ENCODE data around the gene SMU1.

SMU1 gene

DNA sequence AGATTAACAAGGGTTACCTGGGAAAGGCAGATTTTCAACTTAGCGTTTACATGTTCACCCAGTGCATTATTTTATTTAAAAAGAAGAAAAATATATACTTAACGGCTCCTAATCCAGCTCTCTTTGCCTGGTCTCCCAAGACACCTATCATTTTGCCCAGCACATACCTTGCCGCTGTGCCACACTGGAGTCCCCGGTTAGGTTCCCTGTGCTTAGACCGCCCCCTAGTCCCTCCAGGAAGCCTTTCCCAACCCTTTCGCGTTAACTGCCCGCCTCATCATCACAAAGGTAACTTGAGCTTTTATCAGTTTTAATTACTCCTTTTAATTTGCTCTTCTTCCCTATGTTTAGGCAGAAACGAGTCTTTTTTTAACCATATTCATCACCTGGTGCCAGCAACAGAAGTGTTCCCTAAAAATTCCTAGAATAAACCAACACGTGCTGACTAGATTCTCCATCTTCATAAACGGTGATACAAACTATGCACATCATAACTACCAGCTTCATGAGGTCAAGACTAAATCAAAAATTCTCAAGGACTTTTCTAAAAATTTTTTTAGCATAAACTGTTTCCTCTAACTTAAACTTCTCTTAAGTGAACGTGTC lies 31.7 kb downstream of the SMU1 start:
- DNase-seq (ENCODE audit: low read depth) = peak; percentile 24

DNA sequence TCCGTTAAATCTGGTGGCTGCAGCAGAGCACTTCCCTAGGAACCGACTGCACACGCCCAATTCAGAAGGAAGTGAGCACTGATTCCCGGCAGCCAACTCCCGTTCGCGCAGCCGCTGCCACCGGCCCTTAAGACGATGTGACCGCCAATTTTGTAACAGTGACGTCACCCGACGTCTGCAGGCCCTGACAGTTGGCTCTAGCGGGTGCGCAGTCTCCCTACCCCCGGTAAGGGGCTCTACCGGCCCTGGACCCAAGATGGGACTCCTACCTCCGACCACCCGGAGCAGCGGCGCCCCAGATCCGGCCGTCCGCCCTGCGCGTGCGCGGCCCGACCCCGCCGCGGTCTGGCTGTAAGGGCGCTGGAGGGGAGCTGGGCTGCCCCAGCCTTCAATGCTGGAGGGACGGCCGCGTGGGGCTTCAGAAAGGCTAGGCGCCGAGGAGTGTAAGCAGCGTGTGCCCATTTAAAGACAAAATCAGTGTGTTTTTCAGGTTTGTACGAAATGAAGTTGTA lies 32.3 kb downstream of the SMU1 start:
- DNase-seq (ENCODE audit: low read depth) = peak; percentile 89

DNA sequence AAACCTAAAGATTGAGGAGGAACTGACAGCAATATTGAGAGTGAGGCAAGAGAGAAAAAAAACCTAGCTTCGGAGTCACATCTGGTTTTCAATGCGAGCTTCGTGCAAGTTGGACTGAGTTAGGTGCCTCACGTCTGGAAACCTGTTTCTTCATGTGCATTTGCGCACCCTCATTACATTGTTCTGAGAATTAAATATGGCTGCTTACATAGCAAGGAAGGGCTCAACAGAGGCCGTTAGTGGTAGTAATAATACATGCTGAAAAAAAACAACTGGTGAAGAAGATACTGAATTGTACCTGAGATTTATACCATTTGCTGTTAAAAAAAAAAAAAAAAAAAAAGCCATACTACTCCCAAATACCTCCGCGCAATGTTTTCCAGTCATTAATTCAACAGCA lies 32.8 kb downstream of the SMU1 start:
- DNase-seq (ENCODE audit: low read depth) = no peak

DNA sequence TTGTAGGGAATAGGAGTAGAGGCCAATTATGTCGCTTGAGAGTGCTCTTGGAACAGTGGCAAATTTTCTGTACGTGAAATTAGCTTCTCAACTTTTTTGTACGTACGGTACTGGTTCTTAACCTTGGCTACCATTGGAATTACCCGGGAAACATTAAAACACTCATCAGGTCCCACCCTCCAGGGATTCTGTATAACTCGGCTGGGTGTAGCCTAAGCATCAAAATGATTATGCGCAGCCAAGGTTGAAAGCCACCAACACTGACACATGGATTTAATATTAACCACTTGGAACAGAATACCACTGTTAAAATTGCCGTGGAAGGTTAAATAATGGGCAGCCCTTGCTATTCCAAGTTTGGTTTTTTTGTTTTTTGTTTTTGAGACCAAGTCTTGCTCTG lies 34.0 kb downstream of the SMU1 start:
- DNase-seq (ENCODE audit: low read depth) = peak; percentile 46

DNA sequence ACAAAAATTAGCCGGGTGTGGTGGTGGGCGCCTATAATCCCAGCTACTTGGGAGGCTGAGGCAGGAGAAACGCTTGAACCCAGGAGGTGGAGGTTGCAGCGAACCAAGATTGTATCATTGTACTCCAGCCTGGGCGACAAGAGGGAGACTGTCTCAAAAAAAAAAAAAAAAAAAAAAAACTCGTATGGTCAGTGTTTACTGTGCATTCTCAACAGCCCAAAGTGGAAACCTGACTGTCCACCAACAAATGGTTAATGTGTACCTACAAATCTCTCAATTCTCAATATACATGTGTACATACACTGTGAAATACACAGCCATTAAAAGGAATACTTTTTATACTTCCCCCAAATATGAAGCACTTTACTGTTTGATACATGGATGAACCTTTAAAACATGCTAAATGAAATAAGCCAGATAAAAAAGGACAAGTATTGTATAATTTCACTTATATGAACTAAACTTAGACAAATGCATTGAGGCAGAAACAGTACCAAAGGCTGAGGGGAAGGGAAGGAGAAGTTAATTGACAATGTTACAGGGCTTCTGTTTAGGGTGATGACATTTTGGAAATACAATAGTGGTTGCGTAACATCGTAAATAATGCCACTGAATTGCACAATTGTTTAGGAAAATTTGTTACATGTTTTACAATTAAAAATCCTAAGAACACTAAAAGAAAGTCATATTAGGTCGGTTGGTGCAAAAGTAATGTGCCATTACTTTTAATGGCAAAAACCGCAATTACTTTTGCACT lies 34.9 kb downstream of the SMU1 start:
- peak; percentile 79 for DNase-seq (ENCODE audit: low read depth)

GRCh38 chr9:33040792-33041431 lies 35.6 kb downstream of the SMU1 start:
- DNase-seq (ENCODE audit: low read depth) = no peak

DNA sequence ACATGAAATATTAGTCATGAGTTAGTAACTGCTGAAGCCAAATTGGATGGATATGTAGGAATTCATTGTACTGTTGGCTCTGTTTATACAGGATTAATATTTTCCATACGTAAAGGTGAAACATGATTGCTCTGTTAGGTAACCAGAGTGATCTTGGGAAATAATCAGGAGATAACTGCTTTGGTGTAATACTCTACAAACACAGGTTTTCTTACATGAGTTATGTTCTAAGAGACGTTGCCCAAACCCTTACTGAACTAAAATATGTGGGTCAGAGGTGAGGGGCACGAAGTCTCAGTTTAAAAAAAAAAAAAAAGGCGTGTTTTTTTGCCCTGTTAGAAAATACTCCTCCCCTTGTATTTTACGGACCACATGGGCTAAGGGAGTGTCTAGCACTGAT lies 43.6 kb downstream of the SMU1 start:
- no peak for DNase-seq (ENCODE audit: low read depth)

DNA sequence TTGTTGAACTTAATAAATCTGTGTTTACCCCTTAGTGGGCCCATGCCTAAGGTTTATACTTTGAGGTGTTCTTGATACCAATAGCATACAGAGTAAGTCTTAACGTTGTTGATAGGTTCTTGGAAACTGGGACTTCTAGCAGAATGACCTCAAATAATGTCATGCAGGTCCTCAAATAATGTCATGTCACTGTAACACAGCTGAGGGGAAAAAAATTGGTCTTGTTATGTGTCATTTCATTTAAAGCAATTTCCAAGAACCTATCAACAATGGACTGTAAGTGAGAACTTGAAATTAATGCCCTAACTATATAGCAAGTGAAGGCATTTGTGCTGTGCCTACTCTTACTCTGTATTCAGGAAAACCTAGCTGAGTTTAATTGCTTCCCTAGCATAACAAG lies 44.2 kb downstream of the SMU1 start:
- no peak for DNase-seq (ENCODE audit: low read depth)

DNA sequence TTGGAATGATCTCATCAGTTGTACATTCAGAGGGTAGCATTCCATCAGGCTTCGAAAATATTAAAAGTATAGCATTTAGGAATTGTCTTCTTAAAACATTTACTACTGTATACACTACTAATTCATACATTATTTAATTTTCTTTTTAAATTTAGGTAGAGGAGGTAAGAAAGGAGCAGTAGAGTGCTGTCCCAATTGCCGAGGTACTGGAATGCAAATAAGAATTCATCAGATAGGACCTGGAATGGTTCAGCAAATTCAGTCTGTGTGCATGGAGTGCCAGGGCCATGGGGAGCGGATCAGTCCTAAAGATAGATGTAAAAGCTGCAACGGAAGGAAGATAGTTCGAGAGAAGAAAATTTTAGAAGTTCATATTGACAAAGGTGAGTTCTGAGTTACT lies 46.2 kb downstream of the SMU1 start:
- DNase-seq (ENCODE audit: low read depth) = no peak

GRCh38 chr9:33029231-33029786 lies 47.2 kb downstream of the SMU1 start:
- DNase-seq (ENCODE audit: low read depth) = peak; percentile 93

- peak; percentile 16 for DNase-seq (ENCODE audit: low read depth)
Measured at GRCh38 chr9:33025572-33026342, 50.7 kb downstream of the SMU1 start.

- peak; percentile 95 for DNase-seq (ENCODE audit: low read depth)
Measured at GRCh38 chr9:33024966-33025571, 51.4 kb downstream of the SMU1 start, which contains the start of gene DNAJA1. DNAJA1 (plus strand) TSS chr9:33025273; CDS start chr9:33026485, 1,212 bp downstream.

GRCh38 chr9:33024126-33024965 lies 52.1 kb downstream of the SMU1 start:
- DNase-seq (ENCODE audit: low read depth) = peak; percentile 62

GRCh38 chr9:33023661-33024060 lies 52.8 kb downstream of the SMU1 start:
- DNase-seq (ENCODE audit: low read depth) = no peak

GRCh38 chr9:33022755-33023154 lies 53.7 kb downstream of the SMU1 start:
- no peak for DNase-seq (ENCODE audit: low read depth)

DNA sequence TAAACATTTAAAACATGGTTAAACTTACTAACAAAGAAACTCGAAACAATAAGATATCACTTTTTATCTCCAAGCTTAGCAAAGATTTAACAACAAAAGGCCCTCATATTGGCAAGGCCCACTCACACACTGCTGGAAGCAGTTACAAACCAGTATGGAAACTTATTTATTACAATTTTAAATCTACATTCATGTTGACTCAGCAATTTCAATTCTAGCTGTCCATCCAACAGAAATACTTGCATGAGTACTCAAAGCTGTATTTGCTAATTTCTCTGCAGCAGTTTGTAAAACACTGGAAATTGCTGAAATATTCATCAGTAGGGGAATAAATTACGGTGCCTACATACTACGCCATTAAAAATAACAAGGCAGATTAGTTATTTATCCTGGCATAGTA lies 54.2 kb downstream of the SMU1 start:
- peak; percentile 44 for DNase-seq (ENCODE audit: low read depth)

GRCh38 chr9:33019797-33020196 lies 56.7 kb downstream of the SMU1 start:
- no peak for DNase-seq (ENCODE audit: low read depth)

- no peak for DNase-seq (ENCODE audit: low read depth)
Measured at GRCh38 chr9:33017283-33018041, 59.0 kb downstream of the SMU1 start.

DNA sequence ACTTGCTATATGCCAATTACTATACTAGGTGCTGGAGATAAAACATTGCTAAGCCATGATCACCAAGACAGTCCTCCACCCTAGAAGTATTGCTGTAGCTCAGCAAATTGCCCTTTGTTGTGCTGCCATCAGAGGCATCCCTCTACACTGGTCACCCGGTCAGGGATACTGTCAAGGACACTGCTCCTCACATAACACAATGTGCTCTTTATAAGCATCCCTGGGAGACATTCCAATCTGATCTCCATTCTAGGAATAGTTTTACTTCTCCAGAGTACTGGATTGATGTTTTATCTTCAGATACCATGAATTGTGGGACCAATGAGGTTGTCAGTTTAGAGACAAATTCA lies 61.8 kb downstream of the SMU1 start:
- no peak for DNase-seq (ENCODE audit: low read depth)
